Trophoblast cell (in vitro differentiated cells and primary cell): ENCODE results near the gene ERGIC1.

Experiments
- DNase-seq, 2 donors: peaks; one replicate each; pipeline ENCODE4 v3.0.0-alpha.2; 2016
- H2AFZ ChIP-seq: 2 replicates; pipeline ENCODE4 v1.6.1; 2013; ENCODE audit warnings: low read length, moderate library complexity, mild to moderate bottlenecking; ENCODE audit not compliant: insufficient read depth, poor library complexity
- H2AK5ac ChIP-seq: 2 replicates; pipeline ENCODE4 v1.6.1; 2013; ENCODE audit warnings: mild to moderate bottlenecking, low read length
- H2BK120ac ChIP-seq: 2 replicates; pipeline ENCODE4 v1.6.1; 2013; ENCODE audit warnings: low read length, mild to moderate bottlenecking, moderate library complexity; ENCODE audit not compliant: insufficient read depth, poor library complexity
- H2BK12ac ChIP-seq: 2 replicates; pipeline ENCODE4 v1.6.1; 2013; ENCODE audit warnings: mild to moderate bottlenecking, low read length, moderate library complexity
- H2BK5ac ChIP-seq: 2 replicates; pipeline ENCODE4 v1.6.1; 2013; ENCODE audit warnings: low read length, low read depth, moderate library complexity, mild to moderate bottlenecking; ENCODE audit not compliant: poor library complexity
- H3K14ac ChIP-seq: 2 replicates; pipeline ENCODE4 v1.6.1; 2013; ENCODE audit warnings: mild to moderate bottlenecking, low read length
- H3K18ac ChIP-seq: 2 replicates; pipeline ENCODE4 v1.6.1; 2013; ENCODE audit warnings: mild to moderate bottlenecking, low read length
- H3K23ac ChIP-seq: 2 replicates; pipeline ENCODE4 v1.6.1; 2013; ENCODE audit warnings: low read length
- H3K27ac ChIP-seq: 2 replicates; pipeline ENCODE4 v1.5.1; 2013; ENCODE audit warnings: low read depth, mild to moderate bottlenecking, inconsistent platforms, low read length, moderate library complexity
- H3K27me3 ChIP-seq: 2 replicates; pipeline ENCODE4 v1.6.1; 2013; ENCODE audit warnings: inconsistent platforms, mild to moderate bottlenecking, low read length, moderate library complexity; ENCODE audit not compliant: insufficient read depth
- H3K36me3 ChIP-seq, 2 experiments: 1 replicate in 1 of 2; 2 replicates in 1 of 2; pipeline ENCODE4 v1.6.1; 2013; ENCODE audit warnings: low read length in 2 of 2, mild to moderate bottlenecking in 2 of 2, moderate library complexity in 1 of 2; ENCODE audit not compliant: insufficient read depth in 2 of 2, control insufficient read depth in 1 of 2
- H3K4ac ChIP-seq: 2 replicates; pipeline ENCODE4 v1.6.1; 2013; ENCODE audit warnings: low read depth, mild to moderate bottlenecking, low read length, moderate library complexity
- H3K4me1 ChIP-seq, 2 experiments: 1 replicate in 1 of 2; 2 replicates in 1 of 2; pipeline ENCODE4 v1.6.1; 2013; ENCODE audit warnings: low read length in 2 of 2, mild to moderate bottlenecking in 2 of 2, moderate library complexity in 1 of 2; ENCODE audit not compliant: insufficient read depth in 2 of 2, control insufficient read depth in 1 of 2
- H3K4me2 ChIP-seq: 2 replicates; pipeline ENCODE4 v1.6.1; 2013; ENCODE audit warnings: inconsistent platforms, mild to moderate bottlenecking, low read length, moderate library complexity
- H3K4me3 ChIP-seq: 2 replicates; pipeline ENCODE4 v1.5.1; 2013; ENCODE audit warnings: mild to moderate bottlenecking, low read depth, low read length, inconsistent platforms
- H3K79me1 ChIP-seq: one replicate; pipeline ENCODE4 v1.6.1; 2013; ENCODE audit warnings: low read length
- H3K79me2 ChIP-seq: 2 replicates; pipeline ENCODE4 v1.6.1; 2013; ENCODE audit warnings: low read length, mild to moderate bottlenecking; ENCODE audit not compliant: control insufficient read depth, insufficient read depth, poor library complexity
- H3K9ac ChIP-seq: 2 replicates; pipeline ENCODE4 v1.6.1; 2013; ENCODE audit warnings: mild to moderate bottlenecking, low read length
- H3K9me3 ChIP-seq: 2 replicates; pipeline ENCODE4 v1.6.1; 2013; ENCODE audit warnings: low read depth, mild to moderate bottlenecking, control low read depth, inconsistent platforms, low read length; ENCODE audit not compliant: insufficient read depth
- H4K12ac ChIP-seq: 2 replicates; pipeline ENCODE4 v1.6.1; 2013; ENCODE audit warnings: low read depth, mild to moderate bottlenecking, low read length, moderate library complexity
- H4K8ac ChIP-seq: 2 replicates; pipeline ENCODE4 v1.6.1; 2013; ENCODE audit warnings: low read depth, mild to moderate bottlenecking, low read length, moderate library complexity
- H4K91ac ChIP-seq: one replicate; pipeline ENCODE4 v1.6.1; 2013; ENCODE audit warnings: low read depth, mild to moderate bottlenecking, low read length, moderate library complexity
- WGBS: extraction: QIAGEN DNeasy Blood & Tissue Kit; methylation state at CpG from one replicate; pipeline ENCODE4 v1.1.7; 2013; ENCODE audit warnings: missing lambda C conversion rate; ENCODE audit not compliant: insufficient read length, insufficient coverage; ENCODE audit errors: extremely low coverage; 5-methylcytosine and 5-hydroxymethylcytosine counted together

ERGIC1 gene

GRCh38 chr5:172943906-172944305, 109.9 kb downstream of the ERGIC1 start:
- Histone ChIP-seq H3K9me3 (no peaks in the 10 kb centered on the region), H3K4ac (no peak overlapping the region), H3K23ac (no peak overlapping the region), H3K79me2 (peaks cover 1% of the 10 kb centered on the region), H2BK120ac (peak overlapping the region; percentile 73), H3K36me3 (peaks cover 22 to 28% of the 10 kb centered on the region in 2 experiments), H3K4me3 (no peak overlapping the region), H3K79me1 (peaks cover 17% of the 10 kb centered on the region), H2BK5ac (peak overlapping the region; percentile 41), H3K27ac (peak overlapping the region; percentile 65), H2BK12ac (peak overlapping the region; percentile 60), H3K27me3 (no peaks in the 10 kb centered on the region), H3K18ac (no peak overlapping the region), H4K12ac (peak overlapping the region; percentile 60), H2AK5ac (peak overlapping the region; percentile 53), H3K9ac (no peak overlapping the region), H4K91ac (peak overlapping the region; percentile 78), H3K14ac (peak overlapping the region; percentile 71), H4K8ac (peak overlapping the region; percentile 70), H3K4me1 (peaks cover 13 to 19% of the 10 kb centered on the region in 2 experiments), H2AFZ (no peak overlapping the region), H3K4me2 (no peak overlapping the region)
- DNase-seq: no peak
- no CpG with 5 or more reads among the region's 8 CpGs for WGBS

- peak overlapping the region; percentile 80 for H2BK12ac ChIP-seq
- H3K27me3 ChIP-seq: no peaks in the 10 kb centered on the region
- peak overlapping the region; percentile 35 for H2BK120ac ChIP-seq
- no peak overlapping the region for H3K4me3 ChIP-seq
- H3K9me3 ChIP-seq: no peaks in the 10 kb centered on the region
- peaks cover 1% of the 10 kb centered on the region for H3K79me2 ChIP-seq
- H2AFZ ChIP-seq: no peak overlapping the region
- peaks cover 17% of the 10 kb centered on the region for H3K79me1 ChIP-seq
- H3K18ac ChIP-seq: no peak overlapping the region
- WGBS: no CpG with 5 or more reads among the region's 6 CpGs
- peak overlapping the region; percentile 47 for H4K8ac ChIP-seq
- peak overlapping the region; percentile 64 for H2AK5ac ChIP-seq
- H3K23ac ChIP-seq: no peak overlapping the region
- H2BK5ac ChIP-seq: no peak overlapping the region
- no peak overlapping the region for H3K9ac ChIP-seq
- H3K4me2 ChIP-seq: no peak overlapping the region
- no peak overlapping the region for H3K14ac ChIP-seq
- H4K12ac ChIP-seq: peak overlapping the region; percentile 32
- H3K4me1 ChIP-seq: peaks cover 13 to 19% of the 10 kb centered on the region in 2 experiments
- peak overlapping the region; percentile 19 for H3K4ac ChIP-seq
- no peak overlapping the region for H3K27ac ChIP-seq
- H4K91ac ChIP-seq: peak overlapping the region; percentile 59
- no peak for DNase-seq
- H3K36me3 ChIP-seq: peaks cover 18 to 20% of the 10 kb centered on the region in 2 experiments
These were observed 110.7 kb downstream of the ERGIC1 start for GRCh38 chr5:172944741-172945140.

- peaks cover 16 to 18% of the 10 kb centered on the region in 2 experiments for H3K36me3 ChIP-seq
- H3K79me2 ChIP-seq: peaks cover 1% of the 10 kb centered on the region
These were observed 111.1 kb downstream of the ERGIC1 start for GRCh38 chr5:172945151-172945550.

GRCh38 chr5:172946146-172946545, 112.1 kb downstream of the ERGIC1 start:
- H3K79me2 ChIP-seq: peaks cover 1% of the 10 kb centered on the region
- no peak overlapping the region for H2AK5ac ChIP-seq
- no peak overlapping the region for H3K4me2 ChIP-seq
- H2BK12ac ChIP-seq: peak overlapping the region; percentile 53
- H3K4ac ChIP-seq: no peak overlapping the region
- H3K27ac ChIP-seq: no peak overlapping the region
- H3K9ac ChIP-seq: no peak overlapping the region
- H3K4me3 ChIP-seq: no peak overlapping the region
- no peak for DNase-seq
- H3K9me3 ChIP-seq: no peaks in the 10 kb centered on the region
- H3K27me3 ChIP-seq: no peaks in the 10 kb centered on the region
- H2BK5ac ChIP-seq: no peak overlapping the region
- H3K14ac ChIP-seq: no peak overlapping the region
- no peak overlapping the region for H4K12ac ChIP-seq
- peaks cover 13 to 19% of the 10 kb centered on the region in 2 experiments for H3K4me1 ChIP-seq
- H2AFZ ChIP-seq: no peak overlapping the region
- H4K91ac ChIP-seq: no peak overlapping the region
- H3K36me3 ChIP-seq: peaks cover 12 to 15% of the 10 kb centered on the region in 2 experiments
- no peak overlapping the region for H4K8ac ChIP-seq
- no peak overlapping the region for H3K18ac ChIP-seq
- H3K79me1 ChIP-seq: peaks cover 17% of the 10 kb centered on the region
- WGBS: no CpG with 5 or more reads among the region's 7 CpGs
- peak overlapping the region; percentile 19 for H2BK120ac ChIP-seq
- no peak overlapping the region for H3K23ac ChIP-seq

More at GRCh38 chr5:172945151-172945550, 111.1 kb downstream of the ERGIC1 start:
- Histone ChIP-seq H3K27me3 (no peaks in the 10 kb centered on the region), H3K14ac (no peak overlapping the region), H4K12ac (no peak overlapping the region), H3K23ac (no peak overlapping the region), H4K91ac (peak overlapping the region; percentile 59), H3K4me3 (no peak overlapping the region), H2BK12ac (peak overlapping the region; percentile 80), H3K27ac (no peak overlapping the region), H2AFZ (no peak overlapping the region), H2AK5ac (no peak overlapping the region), H3K9me3 (no peaks in the 10 kb centered on the region), H3K4me2 (no peak overlapping the region), H3K4ac (no peak overlapping the region), H3K9ac (no peak overlapping the region), H3K79me1 (peaks cover 17% of the 10 kb centered on the region), H4K8ac (peak overlapping the region; percentile 7), H2BK120ac (peak overlapping the region; percentile 35), H2BK5ac (no peak overlapping the region), H3K18ac (no peak overlapping the region), H3K4me1 (peaks cover 13 to 19% of the 10 kb centered on the region in 2 experiments)
- no peak for DNase-seq
- no CpG with 5 or more reads among the region's 6 CpGs for WGBS
